ENCODE measurements around the gene NECAB3. TPM values are rescaled to one million over a fixed set of nuclear protein-coding genes. Genes with fewer than 3 reads are reported as not detected.

Gene NECAB3
- total and polyA plus RNA-seq, 2 donors (not counting 3 experiments of a cell fraction or from before 2014, with no cell fraction given): 18.1 to 22.4 TPM

DNA sequence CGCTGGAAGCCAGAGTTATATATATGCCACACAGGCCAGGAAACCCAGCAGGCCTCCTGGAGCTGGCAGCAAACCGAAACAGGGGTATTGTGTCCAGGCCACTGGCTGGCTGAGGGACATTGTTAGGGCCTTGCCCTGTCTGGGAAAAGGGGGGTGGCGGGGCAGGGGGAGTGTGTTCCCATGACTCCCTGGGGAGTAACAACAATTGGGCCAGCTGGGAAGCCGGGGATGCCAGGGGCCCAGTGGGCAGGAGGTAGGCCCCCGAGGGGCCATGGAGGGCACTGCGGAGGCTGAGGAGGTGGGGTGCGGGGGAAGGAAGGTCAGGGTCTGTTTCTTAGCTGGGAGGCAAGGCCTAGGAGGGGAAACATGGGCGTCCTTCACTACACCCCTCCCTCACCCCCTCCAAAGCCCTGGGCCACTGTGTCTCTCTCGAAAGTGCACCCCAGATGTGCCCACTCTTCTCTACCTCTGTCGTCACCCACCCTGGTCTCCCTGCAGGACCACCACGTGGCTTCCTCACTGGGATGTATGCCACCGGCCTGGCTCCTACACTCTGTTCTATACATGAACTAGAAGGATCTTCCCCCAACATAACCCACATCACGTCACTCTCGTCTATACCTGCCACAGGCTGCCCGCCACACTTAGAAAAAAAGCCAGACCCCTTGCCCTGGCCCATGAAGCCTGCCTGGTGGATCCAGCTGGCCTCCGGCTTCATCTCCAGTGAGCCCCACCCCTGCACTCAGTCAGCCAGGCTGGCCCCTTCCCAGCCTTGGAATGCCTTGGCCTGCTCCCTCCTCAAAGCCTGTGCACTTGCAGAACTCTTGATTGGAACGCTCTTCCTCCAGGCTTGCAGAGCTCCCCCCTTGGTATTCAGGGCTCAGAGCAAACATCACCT is 19.8 kb upstream of the NECAB3 start:
- Histone ChIP-seq H2AFZ (ENCODE audit: low read depth, low read length) (no peak overlapping the region), H3K9me1 (replicated peaks; ENCODE audit: control insufficient read depth, extremely low read depth, insufficient read depth, low read length) (no peaks in the 10 kb centered on the region), H3K79me2 (ENCODE audit: control insufficient read depth, insufficient read depth, low read length) (no peaks in the 10 kb centered on the region), H3K27me3 (ENCODE audit: control insufficient read depth in 2 of 2, insufficient read depth in 2 of 2, low read length in 2 of 2) (no peaks in the 10 kb centered on the region), H3K9ac (replicated peaks; ENCODE audit: extremely low read depth, insufficient read depth, low read length) (no peak overlapping the region), H3K4me3 (replicated peaks in 1 of 3; ENCODE audit: insufficient read depth in 1 of 3, low read depth in 1 of 3, low read length in 3 of 3) (no peak overlapping the region), H3K4me2 (ENCODE audit: insufficient read depth, low read length) (no peak overlapping the region), H3K27ac (ENCODE audit: insufficient read depth, low read depth, low read length) (no peak overlapping the region), H3K9me3 (replicated peaks; ENCODE audit: control insufficient read depth, insufficient read depth, low read length) (no peaks in the 10 kb centered on the region), H3K36me3 (ENCODE audit: control insufficient read depth in 2 of 2, extremely low read depth in 1 of 2, insufficient read depth in 2 of 2, low read length in 2 of 2) (no peaks in the 10 kb centered on the region), H3K4me1 (ENCODE audit: control insufficient read depth, extremely low read depth, insufficient read depth, low read length) (peaks cover 11% of the 10 kb centered on the region), H4K20me1 (replicated peaks; ENCODE audit: control insufficient read depth, extremely low read depth, insufficient read depth, low read length) (no peaks in the 10 kb centered on the region)
- POLR2A ChIA-PET: no interaction called here
- BruUV-seq (replicated peaks): no TSS peak
- DNase-seq (ENCODE audit: low read depth, low spot score) (no peak), FAIRE-seq (no peak)
- dilution Hi-C loops (cut with MboI; ENCODE audit: extremely low pct_ligation_motif_present, low sequenced_read_pairs) (no loop called here), intact Hi-C loops (cut with micrococcal nuclease) (no loop called here)
- CTCF ChIA-PET: interaction anchor here (1.3 to 2.1 kb wide), 2 partner anchors 10 to 11 kb away, joined by 3 to 4 read pairs; no protein-coding TSS in a partner anchor
- no peak for TF ChIP-seq MYC (IDR thresholded peaks at IDR 0.05; ENCODE audit: low read depth, low read length)
- TF ChIP-seq JUN (IDR thresholded peaks at IDR 0.05; ENCODE audit: borderline replicate concordance, insufficient read depth, insufficient read length, low read depth): no peak
- no peak for TF ChIP-seq GATA2 (IDR thresholded peaks at IDR 0.05; ENCODE audit: insufficient read depth, insufficient read length, low read depth, low read length)
- TF ChIP-seq, protein P1, sequence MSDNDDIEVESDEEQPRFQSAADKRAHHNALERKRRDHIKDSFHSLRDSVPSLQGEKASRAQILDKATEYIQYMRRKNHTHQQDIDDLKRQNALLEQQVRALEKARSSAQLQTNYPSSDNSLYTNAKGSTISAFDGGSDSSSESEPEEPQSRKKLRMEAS (IDR thresholded peaks at IDR 0.05; ENCODE audit: insufficient read depth, insufficient read length): no peak
- TF ChIP-seq FOS (IDR thresholded peaks at IDR 0.05; ENCODE audit: borderline replicate concordance, insufficient read depth, low read length): no peak
- TF ChIP-seq, protein P2, sequence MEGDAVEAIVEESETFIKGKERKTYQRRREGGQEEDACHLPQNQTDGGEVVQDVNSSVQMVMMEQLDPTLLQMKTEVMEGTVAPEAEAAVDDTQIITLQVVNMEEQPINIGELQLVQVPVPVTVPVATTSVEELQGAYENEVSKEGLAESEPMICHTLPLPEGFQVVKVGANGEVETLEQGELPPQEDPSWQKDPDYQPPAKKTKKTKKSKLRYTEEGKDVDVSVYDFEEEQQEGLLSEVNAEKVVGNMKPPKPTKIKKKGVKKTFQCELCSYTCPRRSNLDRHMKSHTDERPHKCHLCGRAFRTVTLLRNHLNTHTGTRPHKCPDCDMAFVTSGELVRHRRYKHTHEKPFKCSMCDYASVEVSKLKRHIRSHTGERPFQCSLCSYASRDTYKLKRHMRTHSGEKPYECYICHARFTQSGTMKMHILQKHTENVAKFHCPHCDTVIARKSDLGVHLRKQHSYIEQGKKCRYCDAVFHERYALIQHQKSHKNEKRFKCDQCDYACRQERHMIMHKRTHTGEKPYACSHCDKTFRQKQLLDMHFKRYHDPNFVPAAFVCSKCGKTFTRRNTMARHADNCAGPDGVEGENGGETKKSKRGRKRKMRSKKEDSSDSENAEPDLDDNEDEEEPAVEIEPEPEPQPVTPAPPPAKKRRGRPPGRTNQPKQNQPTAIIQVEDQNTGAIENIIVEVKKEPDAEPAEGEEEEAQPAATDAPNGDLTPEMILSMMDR (IDR thresholded peaks at IDR 0.05; ENCODE audit: extremely low read depth in 1 of 2, insufficient read depth in 1 of 2, low read depth in 1 of 2, low read length in 2 of 2): no peak
- TF ChIP-seq POLR2AphosphoS5 (IDR thresholded peaks at IDR 0.05; ENCODE audit: insufficient read depth, low read depth, low read length): no peak
- TF ChIP-seq POLR2A (IDR thresholded peaks at IDR 0.05; ENCODE audit: low read depth, low read length): no peak
- no peak for TF ChIP-seq EZH2 (IDR thresholded peaks at IDR 0.05; ENCODE audit: borderline replicate concordance, low read depth, low read length, severe bottlenecking)

All from endothelial cell of umbilical vein (primary cell).